Superior temporal gyrus (tissue), 1 donor: ENCODE results near the gene SLC22A15.
"Not testable (repeated sequence)": the region's sequence is repeated elsewhere in the genome, so short reads cannot be mapped to it uniquely, and the experiment has no call there.

ENCODE experiments used
- DNase-seq: peaks from one replicate; pipeline ENCODE4 v3.0.0-alpha.2; 2016; ENCODE audit errors: extremely low spot score

SLC22A15 gene

DNA sequence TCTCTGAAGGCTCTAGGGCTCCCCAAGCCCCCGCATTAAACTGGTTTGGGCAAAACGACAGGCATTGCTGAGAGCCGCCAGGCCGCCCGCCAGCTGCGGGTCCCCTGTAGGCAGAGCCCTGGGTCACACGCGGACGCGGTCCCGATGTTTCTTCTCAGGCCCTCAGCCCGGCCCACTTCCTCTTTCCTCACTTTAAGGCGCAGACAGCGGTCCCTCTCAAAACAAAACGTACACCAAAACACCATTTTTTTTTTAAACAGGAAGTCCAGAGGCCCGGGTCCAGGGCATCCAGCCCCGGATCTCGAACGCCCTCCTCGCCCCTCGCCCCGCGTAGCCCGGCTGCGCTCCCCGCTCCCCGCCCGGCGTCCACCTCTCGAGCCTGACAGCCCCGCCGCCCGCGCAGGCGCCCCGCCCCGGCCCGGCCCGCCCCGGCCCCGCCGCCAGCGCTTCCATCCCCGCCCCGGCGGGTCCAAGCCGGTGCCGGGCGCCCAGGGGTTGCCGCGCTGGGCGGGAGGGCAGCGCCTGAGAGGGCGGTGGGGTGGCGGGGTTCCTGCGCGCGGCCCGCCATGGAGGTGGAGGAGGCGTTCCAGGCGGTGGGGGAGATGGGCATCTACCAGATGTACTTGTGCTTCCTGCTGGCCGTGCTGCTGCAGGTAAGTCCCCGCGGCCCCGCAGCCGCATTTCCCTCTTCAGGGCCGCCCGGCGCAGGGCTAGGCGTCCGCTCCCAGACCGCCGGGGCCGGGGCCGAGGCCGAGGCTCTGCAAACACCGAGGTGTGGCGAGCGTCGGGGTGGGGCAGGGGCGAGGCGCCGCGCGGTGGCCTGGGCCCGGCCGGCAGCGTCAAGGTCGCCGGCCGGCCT, at the start of gene SLC22A15:
Gene SLC22A15, plus strand, starts transcription at position 452 of the 859 bp plus-strand sequence. Its CDS starts 115 bp downstream, at position 567.
- DNase-seq, result peak; percentile 68

DNA sequence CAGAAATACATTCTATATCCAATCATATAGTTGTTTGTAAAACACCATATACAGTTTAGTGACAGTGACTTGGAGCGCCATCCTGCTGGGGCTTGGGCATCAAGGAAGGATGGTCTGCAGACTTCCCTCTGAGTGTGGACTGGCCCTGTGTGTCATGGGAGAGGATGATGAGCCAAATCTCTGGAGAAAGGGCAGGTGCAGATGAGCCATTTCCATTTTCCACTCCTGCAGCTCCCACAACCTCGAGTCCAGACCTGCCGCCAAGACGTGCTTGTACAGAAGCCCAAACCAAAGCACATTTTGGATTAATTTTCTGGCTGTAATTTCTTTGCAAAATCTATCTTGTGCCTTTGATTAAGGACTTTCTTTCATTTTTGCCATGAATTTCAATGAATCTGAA, 48.3 kb upstream of the SLC22A15 start:
- DNase-seq, result no peak

- no peak for DNase-seq
These were observed 46.4 kb upstream of the SLC22A15 start for GRCh38 chr1:115929881-115930280.

DNA sequence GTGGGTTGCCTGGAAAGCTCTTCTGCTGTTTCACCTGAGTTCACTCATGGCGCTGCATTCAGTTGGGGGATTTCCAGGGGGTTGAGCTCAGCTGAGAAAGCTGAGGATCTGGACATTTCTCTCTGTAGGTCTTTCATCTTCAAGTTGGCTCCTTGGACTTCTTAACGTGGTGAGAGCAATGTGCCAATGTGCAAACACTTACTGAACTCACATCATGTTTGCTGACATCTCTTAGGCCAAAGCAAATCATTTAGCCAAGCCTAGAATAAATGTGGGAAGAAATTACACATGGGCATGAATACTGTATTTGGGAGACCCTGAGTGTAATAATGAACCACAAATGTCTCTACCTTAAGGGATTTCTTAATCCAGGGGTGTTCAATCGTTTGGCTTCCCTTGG, 42.7 kb upstream of the SLC22A15 start:
- DNase-seq, result no peak

DNA sequence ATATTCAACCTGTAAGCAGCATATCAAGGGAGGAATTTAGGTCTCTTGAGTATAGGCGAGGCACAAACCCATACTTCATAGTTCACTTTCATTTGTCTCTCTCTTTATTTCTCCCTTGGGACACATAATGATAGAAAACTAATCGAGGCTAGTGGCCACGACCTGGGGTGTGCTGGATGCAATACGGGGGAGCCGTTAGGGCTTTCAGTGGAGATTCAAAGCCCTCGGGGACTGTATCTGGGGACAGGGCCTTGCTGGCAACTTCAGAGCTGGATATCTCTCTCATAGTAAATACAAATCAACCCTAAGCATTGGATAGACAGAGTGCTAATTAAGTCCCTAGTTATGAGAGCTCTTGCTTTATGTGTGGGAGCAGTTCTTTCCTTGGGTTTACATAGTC, 36.9 kb upstream of the SLC22A15 start:
- DNase-seq, result no peak

GRCh38 chr1:115946116-115946515, 30.2 kb upstream of the SLC22A15 start:
- DNase-seq, result no peak

- no peak for DNase-seq
These were observed 27.2 kb upstream of the SLC22A15 start for GRCh38 chr1:115949156-115949555.

DNA sequence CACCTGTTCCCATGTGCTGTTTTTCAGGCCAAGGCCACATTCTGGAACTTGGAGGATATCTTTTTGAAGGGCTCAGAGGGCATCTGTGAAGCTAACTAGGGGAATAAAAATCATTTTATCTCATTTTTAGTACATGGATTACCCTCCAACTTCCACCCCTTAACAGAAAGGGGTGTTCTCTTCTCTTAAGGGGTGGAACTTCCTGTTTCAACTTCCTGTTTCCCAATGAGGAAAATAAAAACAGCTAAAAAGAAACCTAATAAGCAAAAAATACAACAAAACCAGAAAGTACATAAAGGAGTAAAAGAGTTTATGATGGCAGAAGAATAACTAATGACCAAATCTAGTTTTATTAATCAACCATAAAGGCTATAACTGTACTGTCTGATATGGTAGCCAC, 24.8 kb upstream of the SLC22A15 start:
- no peak for DNase-seq

DNA sequence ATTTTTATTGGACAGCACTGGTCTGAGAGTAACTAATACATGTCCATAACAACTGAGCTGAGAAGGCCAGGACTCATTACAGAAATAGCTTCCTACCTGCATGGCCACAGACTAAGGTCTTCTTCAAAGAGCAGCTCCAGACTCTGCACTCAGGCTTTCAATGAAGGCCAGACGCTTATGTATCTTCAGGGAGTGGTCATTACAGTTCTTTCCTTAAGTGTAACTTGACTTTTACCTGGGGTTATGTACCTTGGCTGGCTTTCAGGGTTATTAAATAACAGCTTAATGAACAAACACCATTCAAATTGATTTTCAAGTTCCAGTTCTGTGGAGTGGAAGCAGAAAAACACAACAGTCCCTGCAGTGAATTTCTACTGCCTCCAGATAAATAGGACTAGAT, 23.8 kb upstream of the SLC22A15 start:
- DNase-seq, result no peak

DNA sequence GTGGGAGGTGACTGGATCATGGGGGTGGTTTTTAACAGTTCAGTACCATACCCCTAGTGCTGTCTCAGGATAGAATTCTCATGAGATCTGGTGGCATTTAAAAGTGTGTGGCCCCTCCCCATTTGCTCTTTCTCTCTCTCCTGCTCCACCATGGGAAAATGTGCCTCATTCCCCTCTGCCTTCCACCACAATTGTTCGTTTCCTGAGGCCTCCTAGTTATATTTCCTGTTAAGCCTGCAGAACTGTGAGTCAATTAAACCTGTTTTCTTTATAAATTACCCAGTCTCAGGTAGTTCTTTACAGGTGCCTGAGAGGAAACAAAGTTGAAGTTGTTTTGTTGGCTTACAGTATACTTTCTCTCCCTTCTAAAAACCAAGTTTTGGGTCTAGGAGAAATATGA, 23.1 kb upstream of the SLC22A15 start:
- no peak for DNase-seq

- DNase-seq, result no peak
These were observed 21.6 kb upstream of the SLC22A15 start for GRCh38 chr1:115954684-115955083.

GRCh38 chr1:115955228-115955627, 21.1 kb upstream of the SLC22A15 start:
- DNase-seq, result no peak

DNA sequence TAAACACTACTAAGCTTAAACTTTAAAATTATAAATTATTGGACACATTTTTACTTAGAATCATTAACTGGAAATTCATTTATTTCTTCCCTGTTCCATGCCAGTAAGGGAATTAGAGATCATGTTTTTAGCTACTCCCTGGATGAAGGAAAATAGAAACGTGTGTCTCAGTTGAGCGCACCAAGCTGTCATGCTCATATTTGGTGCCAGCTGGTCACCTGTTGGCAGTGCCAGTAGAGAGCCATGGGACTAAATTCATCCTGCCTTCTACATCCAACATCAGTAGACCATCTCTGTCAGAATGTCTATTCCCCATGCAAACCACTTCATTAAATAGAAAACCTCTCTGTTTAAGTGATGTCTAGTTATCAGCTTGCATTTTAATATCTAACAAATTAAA, 17.4 kb upstream of the SLC22A15 start:
- no peak for DNase-seq

GRCh38 chr1:115969509-115969908, 6.8 kb upstream of the SLC22A15 start:
- DNase-seq, result no peak

DNA sequence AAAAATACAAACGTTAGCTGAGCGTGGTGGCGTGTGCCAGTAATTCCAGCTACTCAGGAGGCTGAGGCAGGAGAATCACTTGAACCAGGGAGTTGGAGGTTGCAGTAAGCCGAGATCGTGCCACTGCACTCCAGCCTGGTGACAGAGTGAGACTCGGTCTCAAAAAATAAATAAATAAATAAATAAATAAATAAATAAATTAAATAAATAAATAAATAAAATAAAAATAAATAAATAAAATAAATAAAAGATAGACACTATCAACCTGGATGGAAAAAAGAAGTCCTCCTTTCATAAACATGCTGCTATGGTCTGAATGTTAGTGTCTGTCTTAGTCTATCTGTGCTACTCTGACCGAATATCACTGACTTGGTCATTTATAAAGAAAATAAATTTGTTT, 4.5 kb upstream of the SLC22A15 start:
- DNase-seq, result not testable (repeated sequence)

GRCh38 chr1:115973154-115973553, 3.2 kb upstream of the SLC22A15 start:
- no peak for DNase-seq

- DNase-seq, result no peak
These were observed 698 bp upstream of the SLC22A15 start for GRCh38 chr1:115975569-115976061.

DNA sequence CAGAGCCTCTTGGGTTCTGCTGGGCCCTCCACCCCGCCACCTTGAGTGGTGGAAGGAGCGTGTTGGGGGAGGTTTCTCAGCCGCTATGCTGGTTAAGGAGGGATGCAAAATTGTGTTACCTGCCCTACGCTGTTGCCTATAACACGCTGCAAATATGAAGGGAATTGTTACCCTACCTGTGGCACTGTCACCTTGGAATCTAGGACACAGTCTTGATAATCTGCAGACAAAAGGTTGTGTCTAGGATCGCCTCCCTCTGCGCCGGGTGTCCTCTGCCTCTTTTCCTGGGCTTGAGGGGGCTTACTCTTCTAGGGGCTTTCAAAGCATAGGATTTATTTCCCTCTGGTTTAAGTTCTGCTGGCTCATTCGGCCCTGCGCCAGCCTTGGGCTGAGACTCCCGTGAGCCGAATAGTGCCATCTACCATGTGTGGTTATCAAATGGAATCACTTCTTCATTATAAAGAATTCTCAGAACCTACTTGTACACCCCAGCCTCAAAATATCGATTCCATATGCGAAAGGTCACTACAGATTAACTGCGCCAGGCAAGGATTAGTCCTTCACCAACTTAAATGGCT, 697 bp downstream of the SLC22A15 start:
- no peak for DNase-seq

GRCh38 chr1:115977499-115978258, 1.4 kb downstream of the SLC22A15 start:
- peak; percentile 80 for DNase-seq

DNA sequence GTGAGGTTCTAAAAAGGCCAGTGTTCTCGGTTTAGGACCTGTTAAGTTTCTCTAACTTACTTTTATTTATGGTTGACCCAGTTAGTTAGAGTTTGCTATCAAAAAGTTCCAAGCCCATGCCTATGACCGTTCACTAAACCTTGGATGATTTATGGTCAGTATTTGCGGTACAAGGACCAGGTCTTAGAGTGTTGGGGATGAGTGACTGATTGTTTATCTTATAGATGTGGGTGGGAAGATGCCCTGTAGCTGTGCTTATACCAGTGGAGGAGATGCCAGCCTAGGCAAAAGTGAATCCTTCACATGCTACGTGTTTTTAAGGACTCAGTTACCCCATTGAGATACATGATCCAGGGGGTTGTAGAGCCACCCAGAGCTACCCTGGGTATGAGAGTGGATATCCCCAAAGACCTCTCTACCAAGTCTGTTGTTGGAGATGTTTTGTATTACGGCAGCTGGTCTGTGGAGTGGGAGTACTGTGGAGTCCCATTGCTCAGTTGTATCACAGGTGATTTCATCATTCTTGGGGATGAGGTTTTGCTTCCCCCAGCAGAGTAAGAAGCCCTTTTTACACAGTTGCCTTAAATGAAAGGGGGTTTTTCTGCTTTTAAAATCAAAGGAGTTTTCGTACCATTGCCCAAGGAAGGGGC, 2.1 kb downstream of the SLC22A15 start:
- peak; percentile 72 for DNase-seq

DNA sequence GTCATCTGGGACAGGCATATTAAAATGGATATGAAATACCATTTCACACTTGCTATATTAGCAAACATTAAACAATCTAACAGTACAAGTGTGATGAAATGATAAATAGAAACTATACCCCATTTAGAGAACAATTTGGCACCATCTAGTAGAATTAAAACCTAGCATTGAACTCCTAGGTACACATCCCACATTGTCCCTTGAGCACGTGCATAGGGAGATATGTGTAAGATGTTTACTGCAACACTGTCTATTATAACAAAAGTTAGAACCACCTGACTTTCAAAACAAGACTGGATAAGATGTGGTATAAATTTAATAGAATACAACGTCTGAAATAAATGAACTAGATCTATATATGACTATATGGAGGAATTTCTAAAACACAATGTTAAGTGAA, 3.8 kb downstream of the SLC22A15 start:
- DNase-seq, result peak; percentile 67
